Regular cardiac myocyte (primary cell): ENCODE data around the gene LHFPL5. TPM values are rescaled to one million over a fixed set of nuclear protein-coding genes. Genes with fewer than 3 reads are reported as not detected.

Experiments
- total RNA-seq: library from RNA; depleted of rRNA; stranded (reverse); fragments of >200 nt; gene quantifications from 2 replicates; pipeline ENCODE4 v1.2.3, GENCODE V29; 2014

Gene LHFPL5
- total RNA-seq = not detected in 2 replicates

GRCh38 chr6:35804996-35805736 is at the start of gene LHFPL5:
LHFPL5 (plus strand) TSS chr6:35805352; CDS start chr6:35805671, 319 bp downstream.

GRCh38 chr6:35776364-35777215 is 28.6 kb upstream of the LHFPL5 start, which contains the start of gene CLPSL2:
CLPSL2 (plus strand) TSS chr6:35776598; CDS start chr6:35776619, 21 bp downstream.

GRCh38 chr6:35780719-35781118 is 24.4 kb upstream of the LHFPL5 start, which contains the start of gene CLPSL1:
CLPSL1 (plus strand) TSS chr6:35781019; CDS start chr6:35781111, 92 bp downstream.

Other genes with a start within 250 kb of the LHFPL5 start
- 3.9 and 23.0 TPM in 2 replicates for gene FKBP5, start 116.4 kb upstream of the LHFPL5 start, total RNA-seq
- gene ARMC12, start 68.3 kb upstream of the LHFPL5 start, total RNA-seq = under 0.01 and 0.28 TPM in 2 replicates
- gene CLPSL2, start 28.8 kb upstream of the LHFPL5 start, total RNA-seq = not detected in 2 replicates
- gene CLPSL1, start 24.3 kb upstream of the LHFPL5 start, total RNA-seq = not detected in 2 replicates
- gene CLPS, start 8.0 kb upstream of the LHFPL5 start, total RNA-seq = not detected in 2 replicates
- gene SRPK1, start 115.7 kb downstream of the LHFPL5 start, total RNA-seq = 57.5 and 95.7 TPM in 2 replicates
- gene SLC26A8, start 219.3 kb downstream of the LHFPL5 start, total RNA-seq = not detected in 2 replicates
- gene MAPK14, start 222.5 kb downstream of the LHFPL5 start, total RNA-seq = 54.7 and 56.0 TPM in 2 replicates